ENCODE measurements around the gene AKT1S1.
"Not testable (repeated sequence)": the region's sequence is repeated elsewhere in the genome, so short reads cannot be mapped to it uniquely, and the experiment has no call there.

AKT1S1 gene

DNA sequence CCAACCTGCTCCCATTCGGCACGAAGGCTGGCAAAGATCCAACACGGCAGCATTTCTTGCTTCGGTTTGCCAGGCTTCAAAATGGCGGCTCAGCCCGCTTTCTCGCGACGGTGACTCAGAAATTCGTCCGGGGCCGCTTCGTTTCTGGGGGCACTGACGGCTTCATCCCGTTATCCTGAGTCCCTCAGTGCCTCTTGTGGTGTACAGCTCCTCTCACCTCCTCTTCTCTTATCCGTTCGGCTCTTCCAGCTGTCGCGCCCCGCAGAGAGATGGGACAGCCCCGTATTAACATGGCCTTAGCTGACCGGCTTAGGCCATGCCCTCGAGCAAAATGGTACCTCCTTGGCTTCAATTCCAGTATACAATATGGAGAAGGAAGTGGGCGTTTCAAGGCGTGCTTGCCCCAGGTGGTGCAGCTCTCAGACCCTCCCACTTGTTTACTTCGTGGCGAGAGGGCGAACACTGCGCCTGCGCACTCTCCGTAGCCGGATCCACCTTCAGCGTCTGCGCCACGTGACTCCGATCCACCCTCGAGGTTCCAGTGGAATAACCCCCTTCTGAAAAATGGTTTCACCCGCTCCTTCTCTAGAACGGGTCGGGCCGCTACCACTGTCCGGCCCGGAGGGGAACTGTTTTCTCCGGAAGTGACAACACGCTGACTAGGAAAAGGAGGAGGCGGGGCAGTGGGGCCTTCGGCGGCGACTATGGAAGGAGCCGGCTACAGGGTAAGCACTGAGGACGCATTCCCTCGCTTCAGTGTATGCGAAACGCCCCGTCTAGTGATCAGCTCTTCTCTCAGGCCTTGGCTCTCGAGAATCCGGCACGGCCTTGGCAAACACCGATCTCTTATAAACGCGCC lies at the start of gene AKT1S1, which contains the start of gene TBC1D17:
TSS of gene AKT1S1 (minus strand) at position 336 of the 859 bp plus-strand sequence. CDS start 4,060 bp downstream, outside the sequence.
TSS of gene TBC1D17 (plus strand) at position 683 of the 859 bp plus-strand sequence. CDS start at position 705, 22 bp downstream.
- peak; percentile 100 for DNase-seq

DNA sequence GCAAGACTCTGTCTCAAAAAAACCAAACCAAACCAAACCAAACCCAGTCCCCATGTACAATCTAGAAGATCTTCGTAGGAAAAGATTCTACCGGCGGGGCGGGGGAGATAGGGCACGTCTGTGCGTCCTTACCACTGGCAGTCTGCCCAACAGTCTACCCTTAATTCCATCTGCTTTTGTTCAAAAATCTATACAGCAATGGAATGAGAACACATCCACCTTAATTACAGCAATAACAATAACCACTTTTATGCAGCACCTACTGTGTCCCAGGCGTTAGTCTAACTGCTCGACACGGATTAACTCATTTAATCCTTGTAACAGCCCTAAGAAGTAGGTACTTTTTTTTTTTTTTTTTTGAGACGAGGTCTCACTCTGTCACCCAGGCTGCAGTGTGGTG lies 49.4 kb upstream of the AKT1S1 start:
- no peak for DNase-seq

DNA sequence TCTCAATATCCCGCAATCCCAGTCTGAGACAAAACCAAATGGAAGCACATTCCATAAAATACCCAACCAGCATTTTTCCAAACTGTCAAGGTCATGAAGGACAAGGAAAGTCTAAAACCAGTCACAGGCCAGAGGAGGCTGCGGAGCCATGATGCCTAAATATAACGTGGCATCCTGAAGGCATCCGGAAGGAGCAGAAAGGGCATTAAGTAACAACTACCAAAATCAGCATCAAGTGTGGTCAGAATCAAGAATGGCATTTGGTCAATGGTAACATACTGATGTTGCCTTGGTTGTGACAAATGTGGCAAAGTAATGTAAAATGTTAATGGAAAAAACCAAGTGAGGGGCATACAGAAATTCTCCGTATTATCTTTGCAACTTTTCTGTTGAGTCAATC lies 48.3 kb upstream of the AKT1S1 start:
- no peak for DNase-seq

DNA sequence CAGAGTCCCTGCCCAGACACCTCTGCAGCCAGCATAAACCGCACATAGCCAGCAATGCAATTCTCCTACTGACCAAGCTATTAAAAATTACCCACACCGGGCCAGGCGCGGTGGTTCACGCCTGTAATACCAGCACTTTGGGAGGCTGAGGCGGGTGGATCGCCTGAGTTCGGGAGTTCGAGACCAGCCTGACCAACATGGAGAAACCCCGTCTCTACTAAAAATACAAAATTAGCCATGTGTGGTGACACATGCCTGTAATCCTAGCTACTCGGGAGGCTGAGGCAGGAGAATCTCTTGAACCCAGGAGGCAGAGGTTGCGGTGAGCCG lies 47.7 kb upstream of the AKT1S1 start:
- DNase-seq, result not testable (repeated sequence)

DNA sequence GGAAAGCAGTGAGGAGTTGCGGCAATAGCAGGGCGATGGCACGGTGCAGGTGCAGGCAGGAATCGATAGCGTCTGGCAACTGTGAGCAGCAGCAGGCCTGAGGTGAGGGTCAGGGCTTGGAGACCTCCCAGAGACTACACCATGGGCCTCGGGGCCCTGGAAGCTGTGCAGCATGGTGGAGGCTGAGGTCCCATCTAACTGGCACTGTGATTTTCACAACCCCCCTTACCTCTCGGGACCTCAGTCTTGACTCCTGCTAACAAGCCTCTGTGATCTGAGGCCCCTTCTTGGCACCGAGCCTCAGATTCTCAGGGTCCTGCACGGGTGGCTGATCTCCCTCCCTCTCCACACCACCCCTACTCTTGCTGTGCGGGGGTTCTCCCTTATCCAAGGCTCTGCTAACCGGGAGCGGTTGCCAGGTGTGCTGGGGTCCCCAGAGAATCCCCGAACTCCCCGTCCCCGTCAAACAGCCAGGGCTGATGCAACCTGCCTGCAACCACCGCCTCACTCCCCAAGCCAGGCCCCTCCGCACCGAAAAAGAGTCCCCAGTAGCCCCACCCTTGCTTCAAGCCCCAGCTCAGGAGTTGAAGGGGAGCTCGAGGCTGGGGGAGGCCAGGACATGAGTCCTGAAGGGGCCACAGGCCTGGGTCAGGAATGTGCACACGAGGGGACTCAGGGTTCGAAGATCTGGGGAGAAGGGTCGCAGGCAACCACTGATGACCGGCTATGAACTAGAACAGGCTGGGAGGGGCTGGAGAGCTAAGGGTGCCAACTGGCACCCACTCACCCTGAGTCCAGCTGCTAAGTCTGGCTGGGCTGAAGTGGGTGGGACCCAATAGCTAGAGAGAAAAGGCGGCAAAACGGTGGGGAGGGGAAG lies 47.1 kb upstream of the AKT1S1 start:
- DNase-seq, result peak; percentile 12

DNA sequence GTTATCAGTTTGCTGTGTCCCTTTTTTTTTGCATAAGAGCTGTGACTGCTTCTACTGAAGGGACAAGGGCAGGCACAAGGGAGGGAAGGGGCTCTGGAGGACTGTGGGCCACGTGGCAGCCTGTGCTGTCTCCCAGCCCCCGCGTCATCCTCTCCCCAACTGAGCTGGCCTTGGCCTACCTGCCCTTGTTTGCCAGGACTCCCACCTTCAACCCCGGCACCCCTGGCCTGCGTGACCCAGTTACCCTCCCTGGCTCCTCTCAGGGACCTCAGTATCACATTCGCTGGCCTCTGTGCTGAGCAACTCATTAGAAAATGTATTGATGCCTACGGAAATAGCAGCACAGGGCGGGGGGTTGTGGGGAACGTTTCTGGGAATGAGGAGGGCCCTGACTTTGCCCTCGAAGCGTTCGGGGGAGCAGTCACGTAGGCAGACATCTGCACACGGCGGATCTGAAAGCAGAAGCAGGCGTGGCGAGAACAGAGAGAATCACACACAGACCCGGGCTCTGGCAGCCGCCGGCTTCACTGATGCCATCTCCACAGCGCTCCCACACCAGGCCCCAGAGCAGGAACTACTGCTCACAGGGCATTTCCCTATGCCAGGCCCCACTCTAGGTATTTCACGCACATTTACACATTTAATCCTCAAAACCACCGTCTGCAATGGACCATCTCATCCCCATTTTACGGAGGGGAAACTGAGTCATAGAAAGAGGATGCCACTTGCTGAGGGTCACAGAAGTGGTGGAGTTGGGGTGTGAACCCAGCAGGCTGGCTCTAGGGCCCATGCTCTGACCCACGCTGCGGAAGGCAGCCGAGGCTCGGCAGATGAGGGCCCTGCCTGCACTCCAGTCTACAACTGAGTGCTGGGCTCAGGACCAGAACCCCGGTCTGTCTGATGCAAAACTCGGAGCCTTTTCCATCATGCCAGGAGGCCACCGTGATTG lies 46.2 kb upstream of the AKT1S1 start:
- no peak for DNase-seq

DNA sequence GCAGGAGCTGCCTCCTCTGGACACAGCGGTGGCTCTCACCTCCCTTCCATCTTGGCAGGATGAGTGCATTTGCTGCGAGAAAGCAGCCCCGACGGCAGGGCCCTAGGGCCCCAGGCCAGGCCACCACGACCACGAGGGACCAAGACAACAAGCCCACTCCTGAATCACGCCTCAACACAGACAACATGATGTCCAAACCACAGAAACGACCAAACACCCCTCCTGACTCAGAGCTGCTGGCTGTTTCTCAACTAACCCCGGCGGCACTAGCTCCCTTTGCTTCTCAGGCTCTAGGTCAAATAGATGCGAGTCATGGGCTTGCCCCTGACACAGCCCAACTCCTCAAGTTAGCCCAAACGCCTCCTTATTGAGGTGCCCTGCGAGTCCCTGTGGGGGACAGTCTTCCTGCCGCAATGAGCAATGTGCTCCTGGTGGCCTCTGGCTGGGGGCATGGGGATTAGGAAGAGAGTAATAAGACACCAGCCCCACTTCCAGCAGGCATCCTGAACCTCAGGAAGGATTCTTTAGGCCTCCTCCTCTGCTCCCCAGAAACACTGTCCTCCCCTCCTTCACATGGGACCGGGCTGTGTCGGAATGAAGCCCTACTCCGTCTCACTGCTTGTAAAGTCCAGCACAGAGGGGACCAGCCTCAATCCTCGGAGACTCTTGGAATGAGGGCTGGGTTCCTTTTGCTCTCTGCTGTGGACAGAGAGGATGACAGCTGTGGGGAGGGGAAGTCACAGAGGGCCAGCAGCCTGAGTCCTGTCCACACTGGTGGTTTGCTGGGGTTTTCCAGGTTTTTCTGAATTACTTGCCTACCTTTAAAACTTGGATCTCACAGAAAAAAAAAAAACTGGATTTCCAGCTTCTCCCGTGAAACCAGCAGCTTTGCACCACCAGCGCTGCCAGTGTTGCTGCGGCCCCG lies 45.0 kb upstream of the AKT1S1 start:
- no peak for DNase-seq

DNA sequence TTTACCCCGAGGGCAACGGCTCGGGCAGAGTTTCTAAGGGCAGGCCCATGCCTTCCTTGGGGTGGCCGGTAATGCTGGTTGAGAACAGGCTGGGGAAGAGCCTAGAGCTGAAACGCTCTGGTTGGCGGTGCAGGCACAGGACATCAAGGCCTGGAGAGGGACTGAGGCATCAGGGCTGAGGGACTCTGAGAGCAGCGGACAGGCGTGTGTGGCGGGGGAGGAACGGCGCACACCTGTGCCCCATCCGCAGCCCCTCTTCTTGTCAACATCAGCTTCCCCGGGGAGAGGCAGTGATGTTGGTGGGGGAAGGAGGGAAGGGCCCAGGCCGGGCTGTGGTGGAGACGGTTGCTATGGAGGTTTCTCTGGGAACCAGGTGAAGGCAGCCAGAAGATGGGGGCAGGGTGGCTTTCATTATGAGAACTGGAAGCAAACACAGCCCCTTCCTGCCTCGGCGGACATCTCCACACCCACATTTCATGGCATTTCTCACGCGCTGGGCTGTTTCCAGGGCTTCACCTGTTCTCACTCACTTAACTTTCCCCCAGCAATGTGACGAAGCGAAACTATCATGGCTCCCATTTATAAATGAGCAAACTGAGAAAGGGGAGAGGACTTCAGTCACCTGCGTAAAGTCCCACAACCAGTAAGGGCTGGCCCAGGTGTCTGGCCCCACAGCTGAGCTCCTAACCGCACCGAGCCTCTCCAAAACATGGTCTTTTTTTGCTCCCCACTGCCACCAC lies 43.6 kb upstream of the AKT1S1 start:
- DNase-seq, result no peak

DNA sequence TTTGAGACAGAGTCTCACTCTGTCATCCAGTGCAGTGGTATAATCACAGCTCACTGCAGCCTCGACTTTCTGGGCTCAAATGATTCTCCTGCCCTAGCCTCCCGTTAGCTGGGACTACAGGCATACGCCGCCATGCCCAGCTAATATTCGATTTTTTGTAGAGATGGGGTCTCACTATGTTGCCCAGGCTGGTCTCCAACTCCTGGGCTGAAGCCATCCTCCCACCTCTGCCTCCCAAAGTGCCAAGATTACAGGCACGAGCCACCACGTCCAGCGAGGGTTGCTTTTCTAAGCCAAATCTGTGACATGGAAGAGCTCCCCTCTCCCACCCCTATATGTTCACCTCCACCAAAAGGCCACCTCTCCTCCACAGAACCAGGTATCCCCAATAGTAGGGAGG lies 40.9 kb upstream of the AKT1S1 start:
- DNase-seq, result no peak

DNA sequence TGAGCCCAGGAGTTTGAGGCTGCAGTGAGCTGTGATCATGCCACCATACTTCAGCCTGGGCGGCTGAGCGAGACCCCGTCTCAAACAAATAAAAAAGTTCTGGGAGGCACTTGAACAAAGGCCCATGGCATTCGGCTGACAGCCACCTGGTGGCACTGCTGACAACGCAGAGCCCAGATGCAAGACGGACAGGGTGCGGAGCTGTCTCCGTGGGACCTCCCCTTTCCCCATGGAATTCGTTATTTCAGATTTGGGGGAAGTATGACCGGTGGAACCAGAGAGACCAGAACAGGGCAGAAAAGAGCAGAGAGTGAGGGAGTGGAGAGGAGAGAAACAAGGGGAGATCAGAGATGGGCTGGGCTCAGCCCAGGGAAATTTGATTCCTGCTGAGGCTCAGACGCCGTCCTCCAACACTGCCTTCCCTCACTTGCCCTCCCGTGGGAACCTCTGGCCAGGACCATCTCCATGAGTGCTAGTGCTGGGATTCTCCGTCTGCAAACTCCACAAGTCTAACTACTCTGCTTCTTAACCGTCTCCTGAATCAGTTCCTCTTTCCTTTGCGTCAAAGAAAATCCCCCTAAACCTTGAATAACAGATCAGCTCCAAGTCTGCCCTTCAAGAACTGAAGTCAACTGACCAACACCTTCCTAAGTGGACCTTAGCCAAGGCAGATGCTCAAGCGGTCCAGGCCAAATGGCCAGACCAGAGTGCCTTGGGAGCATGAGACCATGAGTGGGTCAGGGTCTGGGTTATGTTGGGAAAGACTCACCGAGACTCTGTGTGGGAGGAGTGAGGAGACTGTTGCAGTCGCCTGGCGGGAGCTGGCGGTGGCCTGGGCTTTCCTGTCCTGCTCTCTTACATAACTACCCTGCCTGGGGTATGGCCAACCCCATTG lies 39.9 kb upstream of the AKT1S1 start:
- DNase-seq, result no peak

DNA sequence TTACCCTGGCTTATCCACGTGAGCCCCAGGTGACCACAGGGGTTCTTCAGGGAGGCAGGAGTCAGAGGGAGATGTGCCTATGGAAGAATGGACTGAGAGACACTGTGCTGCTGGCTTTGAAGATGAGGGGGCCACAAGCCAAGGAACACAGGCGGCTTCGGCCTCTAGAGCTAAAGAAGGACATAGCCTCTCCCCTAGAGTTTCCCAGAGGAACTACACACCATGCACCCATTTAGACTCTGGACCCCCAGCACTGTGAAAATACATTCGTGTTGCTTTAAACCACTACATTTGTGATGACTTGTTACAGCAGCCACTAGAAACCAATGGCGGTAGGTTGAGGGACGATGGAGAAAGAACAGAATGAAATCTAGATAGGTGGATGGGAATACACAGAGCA lies 38.1 kb upstream of the AKT1S1 start:
- no peak for DNase-seq

DNA sequence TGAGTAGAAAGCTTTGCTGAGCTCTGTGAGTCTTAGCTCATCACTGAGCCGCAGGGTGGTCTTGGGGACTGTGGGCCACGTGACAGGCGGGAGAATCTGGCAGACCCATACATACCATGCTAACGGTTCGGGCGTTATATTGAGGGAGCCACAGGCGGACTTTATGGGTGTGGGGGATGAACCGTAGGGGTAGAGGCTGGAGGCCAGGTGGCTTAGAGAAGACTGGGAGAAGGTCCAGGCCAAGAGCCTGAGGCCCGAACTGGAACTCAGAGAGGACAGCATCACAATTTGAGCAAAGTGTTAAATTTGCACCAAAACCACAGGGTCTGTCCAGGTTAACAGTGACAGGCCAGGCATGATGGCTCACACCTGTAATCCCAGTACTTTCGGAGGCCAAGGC lies 36.6 kb upstream of the AKT1S1 start:
- no peak for DNase-seq

DNA sequence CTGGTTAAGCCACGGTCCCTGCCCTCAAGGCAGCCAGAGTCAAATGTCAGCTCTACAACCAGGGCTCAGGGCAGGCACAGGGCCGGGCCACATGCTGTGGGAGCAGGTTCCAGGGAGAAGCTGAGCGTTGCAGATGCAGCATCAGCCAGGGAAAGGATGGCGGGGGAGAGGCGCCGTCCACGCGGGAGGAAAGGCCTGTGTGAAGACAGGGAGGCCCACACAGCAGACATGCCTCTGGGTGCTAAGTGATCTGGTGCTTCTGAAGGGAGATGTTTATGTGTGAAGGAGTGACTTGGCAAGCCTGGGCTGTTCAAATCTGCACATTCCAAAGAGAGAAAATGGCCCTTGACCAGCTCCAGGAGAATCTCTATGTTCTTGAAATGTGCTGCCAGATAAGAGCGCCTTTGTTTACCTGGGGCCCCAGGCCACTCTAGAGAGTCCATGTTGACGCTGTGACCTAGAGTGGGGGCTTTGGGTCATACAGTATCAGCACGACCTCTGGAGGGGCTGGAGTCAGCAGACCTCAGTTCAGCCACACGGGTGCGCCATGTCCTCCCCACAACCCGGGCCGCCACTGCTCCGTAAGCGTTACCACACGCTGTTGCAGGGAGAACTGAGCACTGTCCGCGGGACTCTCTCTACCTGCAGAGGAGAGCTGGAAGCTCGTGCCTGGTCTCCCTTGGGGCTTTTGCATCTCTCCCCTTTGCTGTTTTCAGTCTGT lies 36.0 kb upstream of the AKT1S1 start:
- DNase-seq, result no peak

DNA sequence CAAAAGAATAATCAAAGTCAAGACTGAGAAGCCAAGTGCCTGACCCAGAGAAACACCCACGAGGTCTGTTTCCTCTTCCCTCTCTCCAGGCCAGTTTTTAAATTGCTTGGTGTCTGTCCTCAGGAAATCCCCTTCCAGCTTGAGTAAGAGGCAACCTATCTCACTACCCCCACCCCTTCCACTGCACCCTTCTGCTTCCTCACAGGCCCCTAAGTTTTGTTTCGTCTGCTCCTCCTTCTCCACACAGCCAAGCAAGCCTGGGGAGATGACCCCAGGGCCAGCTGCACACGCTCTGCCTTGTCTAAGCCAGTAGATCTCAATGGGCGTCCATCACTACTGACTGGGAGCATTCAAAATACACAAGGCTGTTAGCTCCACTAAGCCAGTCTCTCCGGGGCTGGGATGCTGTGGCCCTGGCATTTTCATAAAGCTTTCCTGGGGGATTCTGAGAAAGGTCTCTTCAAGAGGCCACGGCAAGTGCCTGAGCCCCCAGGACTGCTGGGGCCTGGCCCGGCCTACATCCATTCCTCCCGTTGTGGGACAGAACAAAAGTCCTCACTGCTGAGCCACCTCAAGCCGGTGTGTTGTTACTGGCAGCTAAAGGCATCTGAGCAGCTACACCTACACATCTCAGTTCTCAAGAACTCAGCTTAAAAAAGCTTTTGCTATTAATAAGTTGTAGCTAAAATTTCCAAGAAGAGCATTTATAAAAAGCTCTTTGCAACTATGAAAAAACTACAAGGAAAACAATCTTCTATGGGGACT lies 34.4 kb upstream of the AKT1S1 start:
- no peak for DNase-seq

DNA sequence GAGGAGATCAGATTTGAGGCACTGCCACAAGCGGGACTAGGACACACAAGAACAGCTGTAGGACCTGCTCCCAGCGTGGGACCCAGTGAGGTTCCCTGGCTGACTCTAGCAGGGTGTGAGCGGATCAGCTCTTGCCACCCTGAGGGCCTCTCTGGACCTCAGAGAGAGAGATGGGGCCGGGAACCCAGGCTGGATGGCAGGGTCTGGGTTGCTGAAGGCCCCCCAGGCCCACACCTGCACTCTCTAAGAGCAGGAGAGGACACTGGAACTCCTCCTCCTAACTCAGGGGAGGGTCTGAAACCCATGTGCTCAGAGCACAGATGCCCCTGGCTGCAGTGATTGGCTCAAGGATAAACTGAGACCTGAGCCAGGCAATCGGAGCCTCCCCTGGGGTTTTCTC lies 33.0 kb upstream of the AKT1S1 start:
- DNase-seq, result no peak

DNA sequence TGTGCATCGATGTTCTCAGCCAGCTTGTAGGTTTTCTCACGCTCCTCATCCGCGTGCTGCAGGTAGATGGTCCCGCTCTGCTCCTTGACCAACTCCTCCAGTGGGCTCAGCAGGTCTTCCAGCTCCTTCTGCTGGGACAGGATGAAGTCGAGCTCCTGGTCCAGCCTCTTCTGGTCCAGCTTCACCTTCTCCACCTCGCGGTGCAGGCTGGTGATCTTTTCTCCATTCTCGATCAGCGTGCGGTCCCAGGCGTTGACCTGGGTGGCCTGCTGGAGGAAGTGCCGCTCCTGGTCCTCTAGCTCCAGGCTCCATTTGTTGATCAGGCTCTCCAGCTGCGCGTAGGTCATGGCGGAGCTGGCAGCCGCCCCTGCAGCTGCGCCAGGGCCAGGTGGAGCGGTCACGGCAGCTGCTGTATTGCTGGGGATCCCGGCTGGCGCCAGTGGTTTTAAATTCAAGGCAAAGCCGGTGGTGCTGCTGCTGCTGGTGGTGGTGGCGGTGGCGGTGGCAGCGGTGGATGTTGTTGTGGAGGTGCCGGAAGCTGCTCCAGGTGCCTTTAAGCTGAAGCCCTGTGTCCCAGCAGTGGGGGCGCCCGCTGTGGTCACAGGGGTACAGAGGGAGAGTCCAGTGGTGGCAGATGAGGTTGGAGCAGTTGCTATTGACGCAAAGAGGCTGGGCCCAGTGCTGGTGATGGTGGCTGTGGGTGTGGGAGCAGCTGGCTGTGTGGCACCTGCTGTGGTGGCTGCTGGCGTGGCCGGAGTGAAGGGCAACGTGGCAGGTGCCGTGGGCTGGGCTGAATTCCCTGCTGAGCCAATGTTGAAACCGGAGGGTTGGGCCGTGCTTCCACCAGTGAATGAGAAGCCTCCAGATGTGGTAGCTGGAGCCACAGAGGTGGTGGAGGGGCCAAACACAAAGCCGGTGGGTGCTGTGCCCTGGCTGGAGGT lies 31.6 kb upstream of the AKT1S1 start:
- no peak for DNase-seq
